ENCODE measurements around the gene NEURL2. TPM values are rescaled to one million over a fixed set of nuclear protein-coding genes. Genes with fewer than 3 reads are reported as not detected.
A peak's percentile ranks its signal among the peaks of the same experiment; 100 is the strongest.
"Not testable (repeated sequence)": the region's sequence is repeated elsewhere in the genome, so short reads cannot be mapped to it uniquely, and the experiment has no call there.

NEURL2 gene
- polyA plus RNA-seq, 1 donor = 15.6 TPM

DNA sequence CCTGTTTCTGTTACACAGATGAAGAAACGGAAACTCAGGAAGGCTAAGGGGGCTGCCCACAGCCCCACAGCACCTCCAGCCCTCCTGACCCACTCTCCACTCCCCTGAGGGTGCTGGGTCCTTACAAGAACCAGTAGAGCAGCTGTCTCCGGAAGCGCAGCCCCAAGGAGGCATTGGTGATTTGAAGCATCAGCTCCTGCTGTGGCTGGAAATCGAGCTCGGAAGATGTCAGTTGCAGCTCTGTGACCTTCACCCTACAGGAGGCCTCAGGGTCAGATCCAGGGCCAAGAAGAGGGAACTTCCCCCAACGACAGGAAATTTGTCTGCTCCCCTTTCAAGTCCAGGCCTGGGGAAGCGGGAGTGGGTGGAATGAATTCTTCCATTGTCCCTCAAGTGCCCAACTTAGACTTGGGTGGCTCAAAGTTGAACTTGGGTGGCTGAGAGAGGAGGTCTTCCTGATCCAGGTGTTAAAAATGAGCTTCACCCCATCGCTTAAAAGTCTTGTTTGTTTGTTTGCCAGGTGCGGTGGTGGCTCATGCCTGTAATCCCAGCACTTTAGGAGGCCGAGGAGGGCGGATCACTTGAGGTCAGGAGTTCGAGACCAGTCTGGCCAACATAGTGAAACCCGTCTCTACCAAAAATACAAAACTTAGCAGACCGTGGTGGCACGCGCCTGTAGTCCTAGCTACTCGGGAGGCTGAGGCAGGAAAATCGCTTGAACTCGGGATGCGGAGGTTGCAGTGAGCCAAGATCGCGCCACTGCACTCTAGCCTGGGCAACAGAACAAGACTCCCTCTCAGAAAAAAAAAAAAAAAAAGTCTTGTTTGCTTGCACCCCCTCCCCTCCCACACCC, 19.0 kb upstream of the NEURL2 start:
- peaks cover 9% of the 10 kb centered on the region for H3K36me3 ChIP-seq (ENCODE audit: control insufficient read depth, insufficient read depth, low read length)
- DNase-seq = no peak
- peaks cover 21% of the 10 kb centered on the region for H3K4me1 ChIP-seq (ENCODE audit: control insufficient read depth, insufficient read depth, low read length)
- no peak overlapping the region for H3K4me3 ChIP-seq (ENCODE audit: low read length)
- no CpG with 5 or more reads among the region's 22 CpGs for WGBS (ENCODE audit: insufficient coverage, low lambda C conversion rate)
- H3K27me3 ChIP-seq (ENCODE audit: control insufficient read depth, insufficient read depth, low read length) = no peaks in the 10 kb centered on the region
- peak overlapping the region; percentile 12 for H3K27ac ChIP-seq (ENCODE audit: low read length)
- peaks cover 4% of the 10 kb centered on the region for H3K9me3 ChIP-seq (ENCODE audit: control insufficient read depth, low read depth, low read length)

DNA sequence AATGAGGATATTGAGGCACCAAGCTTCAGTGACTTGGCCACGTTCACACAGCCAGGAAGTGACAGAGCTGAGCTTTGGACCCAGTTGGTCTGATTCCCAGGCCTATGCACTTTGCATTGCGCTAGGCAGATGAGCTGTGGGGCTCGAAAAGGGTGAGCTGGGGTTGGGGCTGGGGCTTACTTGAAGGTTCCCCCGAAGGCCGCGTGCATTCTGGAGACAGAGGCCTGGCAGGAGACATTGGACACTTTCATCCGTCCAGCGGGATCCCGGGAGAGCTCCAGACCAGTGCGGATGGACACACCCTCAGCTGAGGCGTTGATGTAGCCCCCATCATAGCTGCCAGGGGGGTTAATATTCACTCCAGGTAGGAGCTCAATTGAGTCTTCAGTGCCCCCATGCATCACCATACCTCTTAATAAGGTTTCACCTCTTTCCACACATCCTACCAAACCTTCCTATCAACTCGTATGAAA, 18.4 kb upstream of the NEURL2 start:
- Histone ChIP-seq H3K4me1 (ENCODE audit: control insufficient read depth, insufficient read depth, low read length) (peaks cover 18% of the 10 kb centered on the region), H3K9me3 (ENCODE audit: control insufficient read depth, low read depth, low read length) (peaks cover 4% of the 10 kb centered on the region), H3K27ac (ENCODE audit: low read length) (no peak overlapping the region), H3K27me3 (ENCODE audit: control insufficient read depth, insufficient read depth, low read length) (no peaks in the 10 kb centered on the region), H3K36me3 (ENCODE audit: control insufficient read depth, insufficient read depth, low read length) (peaks cover 9% of the 10 kb centered on the region), H3K4me3 (ENCODE audit: low read length) (no peak overlapping the region)
- DNase-seq = no peak
- WGBS (ENCODE audit: insufficient coverage, low lambda C conversion rate) = no CpG with 5 or more reads among the region's 12 CpGs

DNA sequence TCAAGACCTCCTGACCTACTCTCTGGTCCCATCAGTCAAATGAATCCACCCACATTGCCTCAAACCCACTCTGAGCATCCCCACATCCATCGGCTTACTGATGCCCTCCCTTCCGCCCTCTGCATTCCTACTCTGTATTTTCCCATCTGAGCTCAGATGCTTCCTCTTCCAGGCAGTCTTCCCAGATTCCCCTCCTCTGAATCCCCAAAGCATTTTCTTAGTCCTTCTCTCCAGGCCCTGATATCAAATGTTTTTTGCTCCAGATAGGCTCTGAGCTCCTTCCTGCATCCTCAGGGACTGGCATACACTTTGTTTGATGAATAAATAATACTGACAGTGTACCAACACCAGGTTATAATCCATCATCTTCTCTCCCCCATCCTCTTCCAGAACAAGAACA, 17.1 kb upstream of the NEURL2 start:
- Histone ChIP-seq H3K9me3 (ENCODE audit: control insufficient read depth, low read depth, low read length) (peaks cover 4% of the 10 kb centered on the region), H3K4me3 (ENCODE audit: low read length) (no peak overlapping the region), H3K4me1 (ENCODE audit: control insufficient read depth, insufficient read depth, low read length) (peaks cover 17% of the 10 kb centered on the region), H3K36me3 (ENCODE audit: control insufficient read depth, insufficient read depth, low read length) (peaks cover 9% of the 10 kb centered on the region), H3K27me3 (ENCODE audit: control insufficient read depth, insufficient read depth, low read length) (no peaks in the 10 kb centered on the region), H3K27ac (ENCODE audit: low read length) (no peak overlapping the region)
- no peak for DNase-seq
- WGBS (ENCODE audit: insufficient coverage, low lambda C conversion rate) = 100% methylated on average over 2 of the region's 2 CpGs

DNA sequence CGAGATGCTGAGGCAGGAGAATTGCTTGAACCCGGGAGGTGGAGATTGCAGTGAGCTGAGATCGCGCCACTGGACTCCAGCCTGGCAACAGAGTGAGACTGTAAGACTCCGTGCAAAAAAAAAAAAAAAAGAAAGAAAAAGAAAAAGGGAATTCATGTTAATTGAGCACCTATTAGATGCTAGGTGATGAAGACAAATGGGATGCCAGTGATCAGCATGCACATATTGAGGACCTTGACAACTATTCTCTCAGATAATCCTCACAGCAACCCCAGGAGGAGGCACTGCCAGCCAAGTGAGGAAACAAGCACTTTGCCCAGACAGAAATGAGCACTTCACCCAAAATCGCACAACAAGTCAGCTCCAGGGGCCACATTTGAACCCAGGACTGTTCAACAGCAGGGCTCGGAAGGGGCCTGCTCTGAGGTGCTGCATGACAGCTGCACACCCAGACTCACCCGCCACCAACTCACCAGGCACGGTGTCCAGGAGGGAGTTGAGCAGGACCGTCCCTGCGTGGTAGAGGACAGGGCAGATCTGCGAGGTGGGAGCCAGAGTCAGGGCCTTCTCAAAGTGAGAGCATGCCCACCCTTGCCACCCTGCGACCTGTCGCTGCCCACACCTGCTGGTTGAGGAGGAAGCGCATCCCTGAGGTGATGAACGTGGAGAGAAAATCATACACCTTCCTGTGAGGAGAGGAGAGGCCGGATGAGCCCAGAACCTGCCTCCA, 16.4 kb upstream of the NEURL2 start:
- H3K4me1 ChIP-seq (ENCODE audit: control insufficient read depth, insufficient read depth, low read length) = peaks cover 14% of the 10 kb centered on the region
- peaks cover 9% of the 10 kb centered on the region for H3K36me3 ChIP-seq (ENCODE audit: control insufficient read depth, insufficient read depth, low read length)
- no peaks in the 10 kb centered on the region for H3K27me3 ChIP-seq (ENCODE audit: control insufficient read depth, insufficient read depth, low read length)
- 100% methylated on average over 1 of the region's 17 CpGs for WGBS (ENCODE audit: insufficient coverage, low lambda C conversion rate)
- no peak for DNase-seq
- no peak overlapping the region for H3K4me3 ChIP-seq (ENCODE audit: low read length)
- peaks cover 4% of the 10 kb centered on the region for H3K9me3 ChIP-seq (ENCODE audit: control insufficient read depth, low read depth, low read length)
- H3K27ac ChIP-seq (ENCODE audit: low read length) = no peak overlapping the region

DNA sequence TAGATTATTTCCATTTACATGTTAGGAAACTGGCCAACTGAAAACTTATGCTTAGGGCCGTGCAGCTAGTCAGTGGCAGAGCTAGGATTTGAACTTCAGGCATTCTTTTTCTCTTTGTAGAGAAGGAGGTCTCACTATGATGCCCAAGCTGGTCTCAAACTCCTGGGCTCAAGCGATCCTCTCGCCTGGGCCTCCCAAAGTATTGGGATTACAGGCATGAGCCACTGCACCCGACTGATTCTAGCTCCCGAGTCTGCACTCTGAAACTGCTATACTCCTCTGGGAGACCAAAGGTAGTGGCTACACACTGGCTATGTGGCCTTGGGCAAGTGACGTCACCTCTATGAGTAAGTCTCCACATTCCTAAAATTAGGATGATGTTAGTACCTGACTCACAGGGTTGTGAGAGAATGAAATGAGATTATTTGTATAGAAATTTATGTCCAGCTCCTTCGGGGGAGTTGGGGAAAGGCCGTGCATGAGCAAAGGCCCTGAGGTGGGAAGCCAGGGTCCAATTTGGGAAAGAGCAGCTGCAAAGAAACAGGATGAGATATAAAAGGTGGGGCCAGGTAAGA, 14.6 kb upstream of the NEURL2 start:
- Histone ChIP-seq H3K27me3 (ENCODE audit: control insufficient read depth, insufficient read depth, low read length) (no peaks in the 10 kb centered on the region), H3K27ac (ENCODE audit: low read length) (no peak overlapping the region), H3K36me3 (ENCODE audit: control insufficient read depth, insufficient read depth, low read length) (peaks cover 12% of the 10 kb centered on the region), H3K4me3 (ENCODE audit: low read length) (no peak overlapping the region), H3K9me3 (ENCODE audit: control insufficient read depth, low read depth, low read length) (no peaks in the 10 kb centered on the region), H3K4me1 (ENCODE audit: control insufficient read depth, insufficient read depth, low read length) (no peaks in the 10 kb centered on the region)
- 92% methylated on average over 2 of the region's 8 CpGs for WGBS (ENCODE audit: insufficient coverage, low lambda C conversion rate)
- no peak for DNase-seq

DNA sequence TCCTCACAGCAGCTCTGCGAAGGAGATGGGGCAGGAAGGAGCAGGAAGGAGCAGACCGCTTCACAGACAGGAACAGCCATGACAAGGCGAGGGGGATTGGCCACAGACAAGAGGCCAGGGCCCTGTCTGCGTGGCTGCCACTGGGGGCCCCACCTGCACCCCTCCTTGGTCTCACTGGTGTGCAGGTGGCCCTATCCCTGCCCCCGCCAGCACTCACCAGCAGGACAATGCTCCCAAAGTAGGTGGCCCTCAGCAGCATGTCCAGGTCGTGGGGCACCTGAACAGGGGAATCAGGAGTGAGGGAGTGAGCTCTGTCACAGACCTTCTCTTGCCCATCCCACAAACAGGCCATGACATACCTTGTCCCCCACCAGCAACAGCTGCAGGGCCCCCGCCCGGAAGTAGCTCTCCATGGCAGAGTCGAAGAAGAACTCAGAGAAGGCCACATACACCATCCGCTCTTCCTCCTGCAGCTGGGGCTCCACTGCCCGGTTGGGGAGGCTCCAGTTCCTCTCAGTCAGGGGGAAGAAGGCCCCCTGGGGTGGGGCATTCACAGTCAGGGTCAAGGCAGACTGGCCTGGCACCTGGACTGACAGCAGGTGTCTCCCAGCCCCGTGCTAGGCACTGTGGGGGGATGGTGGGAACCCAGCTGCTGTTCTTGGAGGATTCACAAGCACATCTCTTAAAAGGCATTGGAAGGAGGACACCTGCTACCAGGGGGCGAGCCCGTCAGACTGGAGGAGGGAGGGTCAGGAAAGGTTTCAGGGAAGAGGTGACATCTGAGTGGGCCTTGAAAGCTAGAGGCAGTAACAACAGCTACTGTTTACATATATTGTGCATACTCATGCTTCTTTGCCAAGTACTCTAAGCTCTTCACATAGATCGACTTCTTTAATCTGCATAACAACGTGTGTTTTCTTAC, 13.8 kb upstream of the NEURL2 start:
- H3K36me3 ChIP-seq (ENCODE audit: control insufficient read depth, insufficient read depth, low read length) = peaks cover 16% of the 10 kb centered on the region
- H3K9me3 ChIP-seq (ENCODE audit: control insufficient read depth, low read depth, low read length) = no peaks in the 10 kb centered on the region
- WGBS (ENCODE audit: insufficient coverage, low lambda C conversion rate) = 90% methylated on average over 2 of the region's 16 CpGs
- DNase-seq = no peak
- H3K4me3 ChIP-seq (ENCODE audit: low read length) = no peak overlapping the region
- no peaks in the 10 kb centered on the region for H3K27me3 ChIP-seq (ENCODE audit: control insufficient read depth, insufficient read depth, low read length)
- H3K27ac ChIP-seq (ENCODE audit: low read length) = no peak overlapping the region
- no peaks in the 10 kb centered on the region for H3K4me1 ChIP-seq (ENCODE audit: control insufficient read depth, insufficient read depth, low read length)

DNA sequence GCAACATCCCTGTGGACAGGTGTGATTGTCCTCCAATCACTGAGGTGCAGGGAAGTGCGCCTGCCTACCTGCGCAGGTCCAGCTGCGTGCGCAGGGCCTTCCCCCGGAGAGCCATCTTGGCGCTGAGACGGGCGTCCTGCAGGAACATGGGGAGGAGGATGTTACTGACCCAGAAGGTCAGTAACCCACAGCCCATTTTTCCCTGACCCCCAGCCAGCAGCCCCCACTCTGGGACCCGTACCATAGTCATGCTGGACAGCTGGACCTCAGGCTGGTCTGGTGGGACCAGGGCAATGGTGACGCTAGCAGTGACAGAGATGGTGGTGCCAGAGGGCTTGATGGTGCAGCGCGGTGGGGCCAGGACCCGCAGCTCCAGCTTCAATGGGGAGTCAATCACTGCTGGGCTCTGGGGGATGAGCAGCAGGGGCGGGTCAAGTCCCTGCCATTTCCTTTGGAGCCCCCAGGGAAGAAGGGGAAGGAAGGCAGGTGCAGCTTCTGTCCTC, 11.2 kb upstream of the NEURL2 start:
- Histone ChIP-seq H3K9me3 (ENCODE audit: control insufficient read depth, low read depth, low read length) (no peaks in the 10 kb centered on the region), H3K27ac (ENCODE audit: low read length) (no peak overlapping the region), H3K36me3 (ENCODE audit: control insufficient read depth, insufficient read depth, low read length) (peaks cover 34% of the 10 kb centered on the region), H3K4me1 (ENCODE audit: control insufficient read depth, insufficient read depth, low read length) (no peaks in the 10 kb centered on the region), H3K4me3 (ENCODE audit: low read length) (no peak overlapping the region), H3K27me3 (ENCODE audit: control insufficient read depth, insufficient read depth, low read length) (no peaks in the 10 kb centered on the region)
- no peak for DNase-seq
- no CpG with 5 or more reads among the region's 14 CpGs for WGBS (ENCODE audit: insufficient coverage, low lambda C conversion rate)

DNA sequence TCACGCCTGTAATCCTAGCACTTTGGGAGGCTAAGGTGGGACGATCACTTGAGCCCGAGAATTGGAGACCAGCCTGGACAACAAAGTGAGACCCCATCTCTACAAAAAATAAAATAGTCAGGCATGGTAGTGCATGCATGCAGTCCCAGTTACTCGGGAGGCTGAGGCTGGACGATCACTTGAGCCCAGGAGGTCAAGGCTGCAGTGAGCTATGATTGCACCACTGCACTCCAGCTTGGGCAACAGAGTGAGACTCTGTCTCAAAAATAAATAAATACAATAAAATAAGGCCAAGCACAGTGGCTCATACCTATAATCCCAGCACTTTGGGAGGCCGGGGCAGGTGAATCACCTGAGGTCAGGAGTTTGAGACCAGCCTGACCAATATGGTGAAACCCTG, 10.3 kb upstream of the NEURL2 start:
- 100% methylated on average over 2 of the region's 6 CpGs for WGBS (ENCODE audit: insufficient coverage, low lambda C conversion rate)
- not testable (repeated sequence) for H3K4me3 ChIP-seq (ENCODE audit: low read length); H3K9me3 ChIP-seq (ENCODE audit: control insufficient read depth, low read depth, low read length); H3K4me1 ChIP-seq (ENCODE audit: control insufficient read depth, insufficient read depth, low read length); DNase-seq; H3K27me3 ChIP-seq (ENCODE audit: control insufficient read depth, insufficient read depth, low read length); H3K27ac ChIP-seq (ENCODE audit: low read length)
- H3K36me3 ChIP-seq (ENCODE audit: control insufficient read depth, insufficient read depth, low read length) = peaks cover 43% of the 10 kb centered on the region

DNA sequence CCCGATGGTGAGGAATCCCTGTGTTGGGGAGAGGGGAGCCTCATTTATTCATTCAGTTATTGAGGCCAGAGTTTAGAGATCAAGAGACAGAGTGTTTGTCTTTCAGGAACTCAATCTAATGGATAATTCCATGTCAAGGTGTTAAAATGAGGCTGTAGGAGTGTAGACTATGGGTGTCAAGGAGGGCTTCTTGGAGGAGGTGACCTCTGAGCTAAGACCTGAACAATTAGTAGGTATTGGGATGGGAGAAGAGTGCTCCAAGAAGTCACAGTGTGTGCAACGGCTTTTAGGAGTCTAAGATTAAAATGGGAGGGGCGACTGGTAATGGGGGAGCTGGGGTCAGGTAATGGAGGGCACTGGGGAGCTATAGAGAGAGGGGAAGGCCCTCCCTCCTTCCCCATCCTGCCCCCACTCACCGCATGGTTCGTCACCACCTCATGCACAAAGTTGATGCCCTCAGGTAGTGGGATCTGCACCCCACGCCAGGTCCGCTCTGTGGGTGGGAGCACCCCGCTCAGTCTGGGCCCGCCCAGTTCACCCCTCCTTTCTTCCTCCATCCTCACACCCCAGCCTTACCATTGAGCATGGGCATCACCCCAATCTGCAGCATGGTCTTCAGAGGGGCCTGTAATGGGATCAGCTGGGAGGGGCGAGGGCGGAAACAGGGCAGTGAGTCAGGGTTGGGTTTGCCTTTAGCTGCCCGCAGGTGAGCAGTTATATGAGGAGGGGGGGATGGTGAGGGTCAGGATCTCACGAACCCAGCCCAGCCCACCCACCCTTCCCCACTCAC, 8.2 kb upstream of the NEURL2 start:
- H3K27me3 ChIP-seq (ENCODE audit: control insufficient read depth, insufficient read depth, low read length) = no peaks in the 10 kb centered on the region
- no peak overlapping the region for H3K4me3 ChIP-seq (ENCODE audit: low read length)
- WGBS (ENCODE audit: insufficient coverage, low lambda C conversion rate) = no CpG with 5 or more reads among the region's 13 CpGs
- H3K9me3 ChIP-seq (ENCODE audit: control insufficient read depth, low read depth, low read length) = no peaks in the 10 kb centered on the region
- DNase-seq = no peak
- peaks cover 61% of the 10 kb centered on the region for H3K36me3 ChIP-seq (ENCODE audit: control insufficient read depth, insufficient read depth, low read length)
- no peak overlapping the region for H3K27ac ChIP-seq (ENCODE audit: low read length)
- H3K4me1 ChIP-seq (ENCODE audit: control insufficient read depth, insufficient read depth, low read length) = peaks cover 4% of the 10 kb centered on the region

Measured in large intestine (tissue), 3 donors.